GM19452 (cell line): ENCODE measurements around the gene ARID5B.

Experiments used
- ATAC-seq: cut with Tn5 transposase; IDR thresholded peaks from one replicate; pipeline ENCODE4 v1.9.1; 2021; ENCODE audit not compliant: unreplicated experiment

The ARID5B gene

GRCh38 chr10:61887772-61888171 lies 13.7 kb upstream of the ARID5B start:
- no peak for ATAC-seq

- no peak for ATAC-seq
Measured at GRCh38 chr10:61888744-61889143, 12.8 kb upstream of the ARID5B start.

GRCh38 chr10:61890430-61890829 lies 11.1 kb upstream of the ARID5B start:
- no peak for ATAC-seq

- ATAC-seq = no peak
Measured at GRCh38 chr10:61890881-61891409, 10.6 kb upstream of the ARID5B start.

GRCh38 chr10:61891906-61892585 lies 9.5 kb upstream of the ARID5B start:
- ATAC-seq = no peak

DNA sequence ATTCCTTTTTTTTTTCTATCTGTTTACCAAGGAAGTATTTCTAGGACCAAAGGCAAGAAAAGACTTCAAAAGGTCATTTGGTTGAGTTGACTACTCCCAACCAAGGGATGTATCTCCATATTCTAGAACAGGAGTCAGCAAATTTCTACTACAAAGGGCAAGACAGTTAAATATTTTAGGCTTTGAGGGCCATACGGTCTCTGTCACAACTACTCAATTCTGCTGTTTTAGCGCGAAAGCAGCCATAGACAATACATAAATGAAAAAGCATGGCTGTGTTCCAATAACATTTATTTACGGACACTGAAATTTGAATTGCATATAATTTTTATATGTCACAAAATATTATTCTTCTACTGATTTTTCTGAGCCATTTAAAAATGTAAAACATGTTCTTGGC lies 8.5 kb upstream of the ARID5B start:
- ATAC-seq = no peak

GRCh38 chr10:61894133-61894532 lies 7.4 kb upstream of the ARID5B start:
- ATAC-seq = no peak

GRCh38 chr10:61895898-61896600 lies 5.5 kb upstream of the ARID5B start:
- no peak for ATAC-seq

GRCh38 chr10:61896854-61897661 lies 4.4 kb upstream of the ARID5B start:
- ATAC-seq = peak; percentile 58

DNA sequence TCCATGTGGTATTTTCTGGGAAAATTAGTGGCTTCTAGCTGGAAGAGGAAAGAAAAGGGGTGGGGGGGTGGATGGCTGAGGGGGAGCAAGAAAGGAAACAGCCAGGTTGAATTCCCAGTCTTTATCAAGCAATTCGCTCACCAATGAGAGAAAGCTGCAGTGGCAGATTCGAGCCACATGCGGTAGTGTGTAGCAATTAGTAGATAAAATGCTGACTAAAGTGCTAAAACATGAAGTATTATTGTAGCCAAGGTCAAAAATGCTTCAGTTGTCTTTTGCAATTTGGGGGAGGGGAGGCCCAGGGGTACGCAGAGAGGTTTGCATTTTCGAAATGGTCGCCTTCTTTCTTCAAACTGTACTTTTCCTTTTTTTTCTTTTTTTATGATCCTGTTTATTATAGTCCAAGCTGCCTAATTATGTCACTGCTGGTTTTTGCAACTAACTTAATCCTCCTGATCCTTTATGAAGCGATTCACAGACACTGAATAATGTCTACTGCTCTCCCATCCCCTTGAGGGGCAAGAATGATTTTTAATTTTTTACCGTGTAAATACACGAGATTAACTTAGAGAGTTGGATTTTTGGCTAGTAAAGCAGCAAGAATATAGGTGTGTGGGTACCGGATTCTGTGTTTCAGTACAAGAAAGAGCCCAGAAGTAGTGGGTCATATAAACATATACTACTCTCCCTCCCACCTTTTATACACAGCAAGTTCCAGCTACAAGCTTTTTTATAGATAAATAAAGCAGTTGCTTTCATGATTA lies 3.6 kb upstream of the ARID5B start:
- no peak for ATAC-seq

GRCh38 chr10:61898435-61898778 lies 3.1 kb upstream of the ARID5B start:
- ATAC-seq = no peak

DNA sequence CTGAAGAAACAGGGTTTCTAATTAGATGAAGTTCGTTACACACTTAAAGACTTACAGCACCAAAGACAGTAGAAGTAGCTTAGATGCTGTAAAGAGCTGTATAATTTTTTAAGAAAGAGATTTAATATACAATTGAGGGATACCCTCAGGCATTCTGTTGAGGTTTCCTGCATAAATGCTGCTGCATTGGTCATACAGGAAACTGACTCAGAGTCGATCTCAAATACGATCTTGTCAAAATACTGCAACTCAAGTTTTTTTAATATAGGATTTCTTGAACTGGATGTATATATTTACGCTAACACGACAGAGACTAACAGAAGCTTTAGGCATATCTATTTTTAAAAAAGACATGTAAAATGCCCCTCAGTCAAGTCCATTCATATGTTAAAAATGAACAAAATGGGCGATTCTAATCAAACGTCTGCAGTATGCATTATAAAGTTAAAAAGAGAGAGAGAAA lies 2.4 kb upstream of the ARID5B start:
- no peak for ATAC-seq

DNA sequence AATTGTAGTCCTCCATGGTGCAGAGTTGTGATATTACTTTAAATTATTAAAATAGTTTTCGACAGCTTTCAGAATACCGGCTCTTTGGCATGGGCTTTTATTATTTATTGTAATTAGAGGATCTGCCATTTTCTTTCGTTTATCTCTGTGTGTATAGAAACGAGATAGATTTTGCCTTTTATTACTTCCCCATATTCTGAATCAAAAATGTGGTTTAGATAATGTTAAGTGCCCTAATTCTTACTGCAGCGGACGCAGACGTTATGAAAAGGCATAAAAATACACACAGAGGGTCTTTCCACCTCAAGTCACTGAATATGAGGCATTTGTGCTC lies 1.9 kb upstream of the ARID5B start:
- ATAC-seq = no peak

- peak; percentile 30 for ATAC-seq
Measured at GRCh38 chr10:61899997-61900828, 1.3 kb upstream of the ARID5B start.

DNA sequence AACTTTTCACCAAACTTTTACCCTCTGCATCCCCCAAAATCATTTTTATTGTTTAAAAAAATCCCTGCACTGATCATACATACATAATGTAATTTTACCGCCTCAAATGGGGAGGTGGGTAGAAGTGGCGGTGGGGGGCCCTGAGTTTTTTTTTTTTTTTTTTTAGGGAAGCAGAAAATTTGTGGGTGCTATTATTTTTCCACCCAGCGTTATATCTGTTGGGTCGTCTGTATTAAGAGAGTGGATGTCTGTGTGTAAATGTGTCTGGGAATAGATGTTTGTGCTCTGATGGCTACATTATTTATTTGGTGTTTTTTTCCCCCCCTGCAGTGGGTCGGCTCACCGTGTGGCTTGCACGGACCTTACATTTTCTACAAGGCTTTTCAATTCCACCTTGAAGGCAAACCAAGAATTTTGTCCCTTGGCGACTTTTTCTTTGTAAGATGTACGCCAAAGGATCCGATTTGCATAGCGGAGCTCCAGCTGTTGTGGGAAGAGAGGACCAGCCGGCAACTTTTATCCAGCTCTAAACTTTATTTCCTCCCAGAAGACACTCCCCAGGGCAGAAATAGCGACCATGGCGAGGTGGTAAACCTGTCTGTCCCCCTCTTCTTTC lies 438 bp downstream of the ARID5B start:
- no peak for ATAC-seq

DNA sequence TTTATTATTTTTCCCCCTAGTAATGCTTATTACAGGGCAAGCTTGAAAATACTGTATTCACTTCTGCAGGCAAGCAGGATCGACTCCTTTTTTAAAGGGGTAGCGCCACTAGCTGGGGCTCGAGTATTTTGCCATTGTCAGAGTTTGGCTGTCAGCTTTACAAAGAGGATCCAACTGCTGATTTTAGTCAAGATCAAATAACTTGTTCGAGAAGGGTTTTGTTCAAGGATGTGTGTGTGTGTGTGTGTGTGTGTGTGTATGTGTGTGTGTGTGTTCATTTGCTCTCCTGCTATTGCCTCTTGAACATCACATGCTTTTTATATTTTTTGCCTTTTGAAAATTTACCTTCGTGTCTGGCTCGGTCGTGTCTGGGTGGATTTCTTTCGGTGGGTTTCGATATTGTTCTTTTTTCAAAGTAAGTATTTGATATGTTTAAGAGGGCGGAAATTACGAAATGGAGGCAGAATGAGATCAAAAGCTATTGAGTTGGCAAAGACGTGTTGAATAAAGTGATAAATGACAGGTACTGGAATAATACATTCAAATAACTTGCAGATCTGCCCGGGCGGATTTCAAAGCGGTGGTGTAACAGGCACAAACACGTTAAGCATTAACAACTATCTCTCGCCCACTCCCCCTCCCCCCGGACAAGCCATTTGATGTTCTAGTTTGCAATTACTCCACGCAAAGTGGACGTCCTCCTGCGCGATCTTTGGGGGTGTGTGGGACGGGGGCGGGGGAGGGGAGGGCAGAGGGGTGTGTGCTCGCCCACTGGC lies 1.1 kb downstream of the ARID5B start:
- ATAC-seq = no peak

DNA sequence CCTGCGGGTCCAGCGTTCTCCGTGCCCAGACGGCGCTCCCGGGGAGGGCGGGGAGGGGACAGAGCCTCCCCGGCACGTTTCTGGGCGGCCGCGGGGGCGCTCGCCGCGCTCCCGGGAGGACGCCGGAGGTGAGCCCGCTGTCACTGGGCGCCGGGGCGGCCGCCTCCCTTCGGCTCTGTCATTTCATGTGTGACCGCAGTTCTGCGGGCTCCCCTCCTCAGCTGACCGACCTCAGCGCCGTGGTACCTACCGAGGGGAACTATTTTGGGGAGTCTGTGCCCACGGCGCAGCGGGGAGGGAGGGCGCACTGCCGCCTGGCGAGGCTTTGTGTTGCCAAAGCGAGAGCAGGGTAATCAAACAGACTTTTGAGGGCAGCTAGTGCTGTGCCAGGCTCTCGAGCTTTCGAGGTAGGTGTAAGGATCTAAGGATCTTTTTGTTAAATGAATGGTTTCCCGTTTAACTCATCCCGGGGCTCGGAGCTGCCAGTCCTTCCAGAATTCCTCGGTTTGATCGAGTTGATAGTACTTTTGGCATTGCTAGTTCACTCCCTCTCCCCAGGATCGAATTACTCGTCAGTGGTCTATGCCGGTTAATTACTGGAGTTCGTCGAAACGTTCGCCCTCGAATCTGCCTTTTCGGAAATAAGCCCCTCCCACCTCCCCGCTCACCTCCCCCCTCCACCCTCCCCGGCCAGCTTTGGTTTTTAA lies 1.9 kb downstream of the ARID5B start:
- ATAC-seq = peak; percentile 51

GRCh38 chr10:61903928-61904344 lies 2.4 kb downstream of the ARID5B start:
- no peak for ATAC-seq
